Measurements from ENCODE around the gene CARD6.

CARD6 gene

DNA sequence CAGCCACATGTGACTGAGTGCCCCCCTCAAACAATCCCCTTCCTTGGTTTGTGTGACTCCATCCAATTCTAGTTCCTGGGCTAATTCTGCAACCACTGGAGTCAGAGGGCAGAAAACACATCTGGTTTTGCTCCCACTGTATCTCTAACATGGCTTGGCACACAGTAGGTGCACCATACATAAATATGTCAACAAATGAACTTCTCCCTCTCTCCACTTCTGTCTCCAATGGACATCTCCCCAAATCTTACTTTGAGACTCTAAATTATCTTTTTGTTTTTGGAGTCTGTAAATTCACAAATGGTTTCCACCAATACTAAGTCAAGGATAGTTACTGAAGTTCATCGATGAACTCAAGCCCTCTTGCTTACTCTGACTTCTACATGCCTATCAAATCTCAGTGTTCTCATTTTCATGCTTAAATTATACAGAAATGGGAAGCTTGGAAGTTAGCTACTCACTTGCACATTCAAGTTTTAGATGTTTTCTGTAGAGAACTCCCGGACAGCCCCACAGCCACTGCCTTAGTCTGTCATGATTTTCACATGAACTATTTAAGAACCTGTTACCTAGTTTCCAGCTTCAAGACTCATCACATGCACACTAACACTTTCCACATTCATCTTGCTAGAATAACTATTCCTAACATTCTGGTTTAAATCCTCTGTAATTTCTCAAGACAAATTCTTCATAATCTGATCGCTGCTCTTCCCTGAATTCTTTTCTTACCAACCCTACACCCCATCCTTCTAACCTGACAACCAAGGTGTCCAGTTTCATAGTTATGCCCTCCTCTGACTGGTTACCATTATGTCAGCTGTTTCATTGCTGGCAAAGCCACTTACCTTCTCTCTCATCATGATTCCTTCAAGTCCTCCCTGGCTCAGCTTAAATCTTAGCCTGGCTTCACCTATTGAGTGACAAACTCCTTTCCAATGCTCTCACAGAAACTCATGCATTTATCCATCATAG is 12.2 kb upstream of the CARD6 start:
- Histone ChIP-seq H3K36me3 (ENCODE audit: control insufficient read depth in 5 of 5, insufficient read depth in 5 of 5, low read length in 5 of 5) (peaks cover 46 to 83% (median 74%) of the 10 kb centered on the region in 5 donors), H3K27ac (ENCODE audit: low read depth, low read length) (no peak overlapping the region), H3K4me3 (ENCODE audit: low read depth in 1 of 5, low read length in 5 of 5) (no peak overlapping the region), H3K9me3 (ENCODE audit: control insufficient read depth in 5 of 5, low read length in 5 of 5) (no peaks in the 10 kb centered on the region), H3K9ac (ENCODE audit: low read length in 5 of 5) (peak overlapping the region in 1 of 5 donors; percentile 47), H3K27me3 (ENCODE audit: control insufficient read depth in 5 of 5, insufficient read depth in 4 of 5, low read length in 5 of 5) (no peaks in the 10 kb centered on the region), H3K4me1 (ENCODE audit: control insufficient read depth in 5 of 5, insufficient read depth in 5 of 5, low read length in 5 of 5) (peaks cover 5 to 15% (median 14%) of the 10 kb centered on the region in 5 donors)

DNA sequence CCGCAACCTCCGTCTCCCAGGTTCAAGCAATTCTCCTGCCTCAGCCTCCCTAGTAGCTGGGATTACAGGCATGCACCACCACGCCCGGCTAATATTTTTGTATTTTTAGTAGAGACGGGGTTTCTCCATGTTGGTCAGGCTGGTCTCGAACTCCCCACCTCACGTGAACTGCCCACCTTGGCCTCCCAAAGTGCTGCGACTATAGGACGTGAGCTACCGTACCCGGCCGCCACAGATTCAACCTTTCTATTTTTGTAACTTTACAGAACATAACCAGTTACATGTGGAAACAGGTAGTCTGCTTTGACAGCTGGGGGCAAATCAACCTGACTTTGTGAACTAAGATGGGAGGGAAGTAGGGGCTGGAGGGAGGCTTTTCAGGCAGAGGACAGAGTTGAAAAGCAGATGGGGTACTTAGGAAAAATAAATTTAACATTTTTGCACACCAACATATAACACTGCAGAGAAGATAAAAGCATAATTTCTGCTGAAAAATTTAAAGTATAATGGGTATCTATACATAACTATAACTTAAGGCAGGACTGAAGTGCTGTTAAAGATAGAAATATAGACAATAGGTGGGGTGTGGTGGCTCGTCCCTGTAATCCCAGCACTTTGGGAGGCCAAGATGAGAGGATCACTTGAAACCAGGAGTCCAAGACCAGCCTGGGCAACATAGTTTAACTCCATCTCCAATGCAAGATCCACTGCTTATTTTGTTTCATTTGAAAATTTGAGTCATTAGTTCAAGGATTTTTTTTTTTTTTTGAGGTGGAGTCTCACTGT is 11.2 kb upstream of the CARD6 start:
- H3K27ac ChIP-seq (ENCODE audit: low read depth, low read length), result no peak overlapping the region
- H3K36me3 ChIP-seq (ENCODE audit: control insufficient read depth in 5 of 5, insufficient read depth in 5 of 5, low read length in 5 of 5), result peaks cover 46 to 83% (median 75%) of the 10 kb centered on the region in 5 donors
- no peaks in the 10 kb centered on the region for H3K27me3 ChIP-seq (ENCODE audit: control insufficient read depth in 5 of 5, insufficient read depth in 4 of 5, low read length in 5 of 5)
- H3K9me3 ChIP-seq (ENCODE audit: control insufficient read depth in 5 of 5, low read length in 5 of 5), result no peaks in the 10 kb centered on the region
- no peak overlapping the region for H3K9ac ChIP-seq (ENCODE audit: low read length in 5 of 5)
- peaks cover 8 to 22% (median 18%) of the 10 kb centered on the region in 5 donors for H3K4me1 ChIP-seq (ENCODE audit: control insufficient read depth in 5 of 5, insufficient read depth in 5 of 5, low read length in 5 of 5)
- no peak overlapping the region for H3K4me3 ChIP-seq (ENCODE audit: low read depth in 1 of 5, low read length in 5 of 5)

DNA sequence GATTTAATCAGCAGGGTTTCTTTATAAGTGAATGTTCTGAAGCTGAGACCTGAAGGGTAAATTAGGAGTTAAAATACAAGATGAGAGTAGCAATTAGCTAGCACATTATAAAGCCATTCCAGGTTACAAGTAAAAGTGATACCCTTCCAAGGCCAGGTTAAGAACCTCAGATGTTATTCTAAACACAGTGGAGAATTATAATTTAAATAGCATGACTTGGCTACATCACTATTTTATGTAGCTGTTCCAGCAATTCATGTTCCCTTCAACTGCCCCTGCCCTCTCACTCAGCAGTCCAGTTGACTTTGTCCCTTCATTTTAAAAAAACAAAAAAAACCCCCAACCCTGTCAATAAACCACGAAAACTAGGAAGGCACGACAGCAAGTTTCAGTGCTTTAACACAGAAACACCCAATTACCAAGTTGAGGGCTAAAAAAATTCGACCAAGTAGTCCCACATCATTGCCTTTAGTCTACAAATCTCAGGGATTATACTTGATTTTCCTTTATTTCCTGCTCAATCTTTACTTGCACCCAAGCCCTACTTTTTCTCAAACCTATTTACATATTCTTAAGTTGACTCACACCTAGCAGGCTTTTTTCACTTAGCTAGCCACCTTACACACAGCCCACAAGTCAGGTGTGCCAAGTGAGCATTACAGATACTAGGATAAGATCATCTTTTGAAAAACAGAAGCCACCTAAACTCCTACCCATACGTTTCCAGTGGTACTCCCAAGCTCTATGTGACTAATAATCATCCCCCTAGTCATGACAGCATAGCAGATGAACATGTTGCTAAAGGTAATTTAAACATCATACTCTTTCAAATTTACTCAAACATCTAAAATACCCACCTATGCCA is 9.6 kb upstream of the CARD6 start:
- no peaks in the 10 kb centered on the region for H3K9me3 ChIP-seq (ENCODE audit: control insufficient read depth in 5 of 5, low read length in 5 of 5)
- H3K27ac ChIP-seq (ENCODE audit: low read depth, low read length), result no peak overlapping the region
- peaks cover 46 to 72% (median 71%) of the 10 kb centered on the region in 5 donors for H3K36me3 ChIP-seq (ENCODE audit: control insufficient read depth in 5 of 5, insufficient read depth in 5 of 5, low read length in 5 of 5)
- no peak overlapping the region for H3K4me3 ChIP-seq (ENCODE audit: low read depth in 1 of 5, low read length in 5 of 5)
- no peaks in the 10 kb centered on the region for H3K27me3 ChIP-seq (ENCODE audit: control insufficient read depth in 5 of 5, insufficient read depth in 4 of 5, low read length in 5 of 5)
- peak overlapping the region in 1 of 5 donors; percentile 7 for H3K9ac ChIP-seq (ENCODE audit: low read length in 5 of 5)
- H3K4me1 ChIP-seq (ENCODE audit: control insufficient read depth in 5 of 5, insufficient read depth in 5 of 5, low read length in 5 of 5), result peaks cover 8 to 36% (median 27%) of the 10 kb centered on the region in 5 donors

DNA sequence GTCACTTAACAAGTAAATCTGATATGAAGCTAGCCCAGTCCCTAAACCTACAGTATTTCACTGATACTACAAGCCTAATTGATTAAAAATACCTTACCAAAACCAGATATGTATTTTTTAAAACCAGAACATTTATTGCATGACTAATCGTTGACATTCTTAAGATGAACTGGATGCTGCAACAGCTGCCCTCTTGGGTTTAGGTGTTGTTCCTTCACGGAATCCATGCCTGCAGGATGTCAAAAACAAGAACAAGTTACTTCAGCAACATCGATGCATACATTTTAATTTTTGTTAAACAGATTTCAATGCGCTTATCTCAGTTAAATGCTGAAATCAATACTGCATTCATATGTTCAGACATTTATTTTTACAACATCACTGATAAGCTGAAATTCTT is 8.8 kb upstream of the CARD6 start:
- Histone ChIP-seq H3K27ac (ENCODE audit: low read depth, low read length) (no peak overlapping the region), H3K9ac (ENCODE audit: low read length in 5 of 5) (no peak overlapping the region), H3K27me3 (ENCODE audit: control insufficient read depth in 5 of 5, insufficient read depth in 4 of 5, low read length in 5 of 5) (no peaks in the 10 kb centered on the region), H3K36me3 (ENCODE audit: control insufficient read depth in 5 of 5, insufficient read depth in 5 of 5, low read length in 5 of 5) (peaks cover 42 to 64% (median 64%) of the 10 kb centered on the region in 5 donors), H3K9me3 (ENCODE audit: control insufficient read depth in 5 of 5, low read length in 5 of 5) (no peaks in the 10 kb centered on the region), H3K4me3 (ENCODE audit: low read depth in 1 of 5, low read length in 5 of 5) (no peak overlapping the region), H3K4me1 (ENCODE audit: control insufficient read depth in 5 of 5, insufficient read depth in 5 of 5, low read length in 5 of 5) (peaks cover 8 to 37% (median 27%) of the 10 kb centered on the region in 5 donors)

DNA sequence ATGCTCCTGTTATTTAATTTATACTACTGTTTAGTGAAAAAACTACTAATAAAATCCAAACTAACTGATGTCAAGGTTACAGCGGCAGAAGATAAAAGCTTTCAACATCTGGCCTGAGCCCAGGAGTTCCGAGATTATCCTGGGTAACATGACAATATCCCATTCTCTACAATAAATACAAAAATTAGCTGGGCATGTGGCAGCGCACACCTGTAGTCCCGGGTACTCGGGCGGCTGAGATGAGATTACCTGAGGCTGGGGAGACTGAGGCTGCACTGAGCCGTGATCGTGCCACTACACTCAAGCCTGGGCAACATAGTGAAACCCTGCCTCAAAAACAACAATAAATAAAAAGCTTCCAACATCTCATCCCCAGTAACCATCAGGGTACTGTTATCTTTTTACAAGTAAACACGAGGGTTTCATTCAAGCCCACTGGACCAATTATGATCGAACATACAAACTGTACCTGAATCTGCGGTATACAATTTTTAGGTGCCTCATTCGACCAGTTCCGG is 7.4 kb upstream of the CARD6 start:
- Histone ChIP-seq H3K4me3 (ENCODE audit: low read depth in 1 of 5, low read length in 5 of 5) (peak overlapping the region; percentile 88 to 99 (median 98)), H3K36me3 (ENCODE audit: control insufficient read depth in 5 of 5, insufficient read depth in 5 of 5, low read length in 5 of 5) (peaks cover 31 to 51% (median 50%) of the 10 kb centered on the region in 5 donors), H3K27ac (ENCODE audit: low read depth, low read length) (peak overlapping the region; percentile 96), H3K9ac (ENCODE audit: low read length in 5 of 5) (peak overlapping the region; percentile 89 to 98 (median 94)), H3K9me3 (ENCODE audit: control insufficient read depth in 5 of 5, low read length in 5 of 5) (no peaks in the 10 kb centered on the region), H3K27me3 (ENCODE audit: control insufficient read depth in 5 of 5, insufficient read depth in 4 of 5, low read length in 5 of 5) (no peaks in the 10 kb centered on the region), H3K4me1 (ENCODE audit: control insufficient read depth in 5 of 5, insufficient read depth in 5 of 5, low read length in 5 of 5) (peaks cover 8 to 37% (median 27%) of the 10 kb centered on the region in 5 donors)

DNA sequence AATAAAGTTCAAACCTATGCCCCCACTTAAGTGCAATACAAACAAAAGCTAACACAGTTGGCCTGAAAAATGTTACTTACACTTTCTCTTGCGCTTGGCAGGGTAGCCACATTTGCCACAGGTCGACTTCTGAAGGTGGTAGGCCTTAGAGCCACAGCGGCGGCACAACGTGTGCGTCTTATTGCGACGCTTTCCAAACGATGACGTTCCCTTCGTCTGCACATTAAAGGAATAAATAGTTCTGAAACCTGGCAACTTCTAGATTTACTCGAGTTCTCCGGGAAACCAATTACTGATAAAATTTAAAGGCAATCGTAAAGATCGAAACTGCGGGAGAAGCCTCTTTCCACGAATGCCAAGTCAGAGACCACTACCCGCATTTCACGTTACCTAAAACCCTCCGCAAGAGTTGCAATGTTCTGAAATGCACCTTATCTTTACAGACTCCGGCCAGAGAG is 6.7 kb upstream of the CARD6 start:
- Histone ChIP-seq H3K9me3 (ENCODE audit: control insufficient read depth in 5 of 5, low read length in 5 of 5) (no peaks in the 10 kb centered on the region), H3K9ac (ENCODE audit: low read length in 5 of 5) (peak overlapping the region; percentile 89 to 98 (median 94)), H3K4me1 (ENCODE audit: control insufficient read depth in 5 of 5, insufficient read depth in 5 of 5, low read length in 5 of 5) (peaks cover 8 to 37% (median 27%) of the 10 kb centered on the region in 5 donors), H3K4me3 (ENCODE audit: low read depth in 1 of 5, low read length in 5 of 5) (peak overlapping the region; percentile 88 to 99 (median 98)), H3K36me3 (ENCODE audit: control insufficient read depth in 5 of 5, insufficient read depth in 5 of 5, low read length in 5 of 5) (peaks cover 24 to 44% (median 43%) of the 10 kb centered on the region in 5 donors), H3K27me3 (ENCODE audit: control insufficient read depth in 5 of 5, insufficient read depth in 4 of 5, low read length in 5 of 5) (no peaks in the 10 kb centered on the region), H3K27ac (ENCODE audit: low read depth, low read length) (peak overlapping the region; percentile 96)

DNA sequence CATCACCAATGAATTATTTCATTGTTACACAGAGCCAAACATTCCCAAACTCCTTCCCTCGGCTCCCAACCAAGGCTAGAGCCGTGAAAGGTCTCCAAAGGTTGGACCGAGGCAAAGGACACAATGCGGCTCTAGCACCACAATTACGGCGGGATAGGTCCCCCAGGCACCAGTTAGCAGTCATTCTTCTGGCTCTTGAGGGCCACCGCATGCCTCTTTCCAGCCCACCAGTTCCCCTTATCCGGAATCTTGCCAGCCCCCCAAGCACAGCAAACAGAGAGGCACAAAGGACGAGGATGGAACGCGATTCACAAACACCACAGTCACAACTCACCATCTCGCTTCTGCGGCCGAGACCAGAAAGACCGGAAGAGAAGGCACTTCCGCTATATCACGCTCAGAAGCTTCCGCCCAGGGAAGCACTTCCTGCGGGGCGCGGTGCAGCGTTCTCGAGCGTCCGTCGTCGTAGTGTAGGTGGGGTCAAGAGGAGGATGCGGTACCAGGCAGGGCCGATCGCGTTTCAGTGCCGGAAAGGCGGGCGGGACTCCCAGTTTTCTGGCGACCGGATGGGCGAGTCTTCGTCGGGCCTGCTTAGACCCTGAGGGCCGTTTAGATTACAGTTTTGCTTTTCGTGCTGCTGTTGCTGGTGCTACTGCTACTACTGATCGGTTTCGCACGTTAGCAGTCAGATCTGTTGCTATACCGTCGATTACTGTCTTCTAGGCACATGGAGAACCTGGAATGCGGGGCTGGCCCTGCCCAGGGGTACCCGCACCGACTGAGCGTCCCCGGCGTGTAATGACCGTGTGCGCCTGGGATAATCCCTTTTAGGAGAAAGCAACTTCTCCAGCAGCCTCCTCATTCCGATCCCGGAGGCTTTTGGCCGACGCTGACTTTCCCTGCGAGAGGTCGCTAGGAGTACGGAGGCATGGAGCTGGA is 6.0 kb upstream of the CARD6 start, which contains the start of gene RPL37:
TSS of gene RPL37 (minus strand) at position 374 of the 939 bp plus-strand sequence. CDS start at position 337, 37 bp downstream.
- H3K9me3 ChIP-seq (ENCODE audit: control insufficient read depth in 5 of 5, low read length in 5 of 5), result no peaks in the 10 kb centered on the region
- peak within 1 kb of the TSS; percentile 96 for H3K27ac ChIP-seq (ENCODE audit: low read depth, low read length)
- H3K36me3 ChIP-seq (ENCODE audit: control insufficient read depth in 5 of 5, insufficient read depth in 5 of 5, low read length in 5 of 5), result peaks cover 24 to 38% (median 36%) of the 10 kb centered on the region in 5 donors
- H3K27me3 ChIP-seq (ENCODE audit: control insufficient read depth in 5 of 5, insufficient read depth in 4 of 5, low read length in 5 of 5), result no peaks in the 10 kb centered on the region
- H3K4me3 ChIP-seq (ENCODE audit: low read depth in 1 of 5, low read length in 5 of 5), result peak within 1 kb of the TSS; percentile 88 to 99 (median 98)
- peaks cover 8 to 37% (median 27%) of the 10 kb centered on the region in 5 donors for H3K4me1 ChIP-seq (ENCODE audit: control insufficient read depth in 5 of 5, insufficient read depth in 5 of 5, low read length in 5 of 5)
- peak within 1 kb of the TSS; percentile 89 to 98 (median 94) for H3K9ac ChIP-seq (ENCODE audit: low read length in 5 of 5)

DNA sequence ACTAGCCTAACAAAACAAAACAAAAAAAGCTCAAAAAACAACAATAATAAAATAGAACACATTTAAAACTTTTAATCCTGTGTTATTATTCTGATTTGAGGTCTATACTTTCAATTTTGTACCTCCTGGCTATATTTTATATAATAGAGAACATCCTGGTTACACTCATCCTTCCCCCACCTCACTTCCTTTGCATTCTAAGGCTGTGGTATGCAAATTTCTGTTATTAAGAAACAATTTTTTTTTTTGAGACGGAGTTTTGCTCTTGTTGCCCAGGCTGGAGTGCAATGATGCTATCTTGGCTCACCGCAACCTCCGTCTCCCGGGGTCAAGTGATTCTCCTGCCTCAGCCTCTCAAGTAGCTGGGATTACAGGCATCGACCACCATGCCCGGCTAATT is 3.1 kb upstream of the CARD6 start:
- Histone ChIP-seq H3K9me3 (ENCODE audit: control insufficient read depth in 5 of 5, low read length in 5 of 5) (no peaks in the 10 kb centered on the region), H3K9ac (ENCODE audit: low read length in 5 of 5) (no peak overlapping the region), H3K4me1 (ENCODE audit: control insufficient read depth in 5 of 5, insufficient read depth in 5 of 5, low read length in 5 of 5) (peaks cover 8 to 42% (median 38%) of the 10 kb centered on the region in 5 donors), H3K27ac (ENCODE audit: low read depth, low read length) (no peak overlapping the region), H3K27me3 (ENCODE audit: control insufficient read depth in 5 of 5, insufficient read depth in 4 of 5, low read length in 5 of 5) (no peaks in the 10 kb centered on the region), H3K4me3 (ENCODE audit: low read depth in 1 of 5, low read length in 5 of 5) (no peak overlapping the region), H3K36me3 (ENCODE audit: control insufficient read depth in 5 of 5, insufficient read depth in 5 of 5, low read length in 5 of 5) (peaks cover 2 to 10% (median 7%) of the 10 kb centered on the region in 5 donors)

Data from subcutaneous abdominal adipose tissue (tissue), 5 donors.